ENCODE results near the gene ULBP1.
"Not testable (repeated sequence)": the region's sequence is repeated elsewhere in the genome, so short reads cannot be mapped to it uniquely, and the experiment has no call there.

Gene ULBP1

DNA sequence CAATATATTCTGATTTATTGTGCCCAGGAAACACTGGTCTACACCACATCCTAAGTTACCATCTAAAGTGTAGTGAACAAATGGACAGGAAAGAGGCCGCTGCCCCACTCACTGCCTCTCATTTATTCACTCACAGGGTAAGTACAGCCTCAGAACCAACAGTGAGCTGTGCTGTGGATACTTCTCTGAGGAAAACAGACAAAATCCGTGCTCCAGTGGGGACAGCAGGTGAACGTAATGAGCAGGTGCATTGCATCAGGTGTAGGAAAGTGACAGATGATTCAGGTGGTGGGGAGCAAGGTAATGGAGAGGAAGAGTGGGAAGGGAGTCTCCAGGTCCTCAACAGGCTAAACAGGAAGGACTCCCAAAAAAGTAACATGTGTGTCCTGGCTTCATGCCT, 30.3 kb upstream of the ULBP1 start:
- no peak overlapping the region for H3K4me3 ChIP-seq (replicated peaks; ENCODE audit: low read depth, low read length)
- TF ChIP-seq, protein P1, sequence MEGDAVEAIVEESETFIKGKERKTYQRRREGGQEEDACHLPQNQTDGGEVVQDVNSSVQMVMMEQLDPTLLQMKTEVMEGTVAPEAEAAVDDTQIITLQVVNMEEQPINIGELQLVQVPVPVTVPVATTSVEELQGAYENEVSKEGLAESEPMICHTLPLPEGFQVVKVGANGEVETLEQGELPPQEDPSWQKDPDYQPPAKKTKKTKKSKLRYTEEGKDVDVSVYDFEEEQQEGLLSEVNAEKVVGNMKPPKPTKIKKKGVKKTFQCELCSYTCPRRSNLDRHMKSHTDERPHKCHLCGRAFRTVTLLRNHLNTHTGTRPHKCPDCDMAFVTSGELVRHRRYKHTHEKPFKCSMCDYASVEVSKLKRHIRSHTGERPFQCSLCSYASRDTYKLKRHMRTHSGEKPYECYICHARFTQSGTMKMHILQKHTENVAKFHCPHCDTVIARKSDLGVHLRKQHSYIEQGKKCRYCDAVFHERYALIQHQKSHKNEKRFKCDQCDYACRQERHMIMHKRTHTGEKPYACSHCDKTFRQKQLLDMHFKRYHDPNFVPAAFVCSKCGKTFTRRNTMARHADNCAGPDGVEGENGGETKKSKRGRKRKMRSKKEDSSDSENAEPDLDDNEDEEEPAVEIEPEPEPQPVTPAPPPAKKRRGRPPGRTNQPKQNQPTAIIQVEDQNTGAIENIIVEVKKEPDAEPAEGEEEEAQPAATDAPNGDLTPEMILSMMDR (IDR thresholded peaks at IDR 0.05; ENCODE audit: low read depth, low read length, missing control alignments): no peak
- DNase-seq (ENCODE audit: extremely low read depth, low read depth): no peak

DNA sequence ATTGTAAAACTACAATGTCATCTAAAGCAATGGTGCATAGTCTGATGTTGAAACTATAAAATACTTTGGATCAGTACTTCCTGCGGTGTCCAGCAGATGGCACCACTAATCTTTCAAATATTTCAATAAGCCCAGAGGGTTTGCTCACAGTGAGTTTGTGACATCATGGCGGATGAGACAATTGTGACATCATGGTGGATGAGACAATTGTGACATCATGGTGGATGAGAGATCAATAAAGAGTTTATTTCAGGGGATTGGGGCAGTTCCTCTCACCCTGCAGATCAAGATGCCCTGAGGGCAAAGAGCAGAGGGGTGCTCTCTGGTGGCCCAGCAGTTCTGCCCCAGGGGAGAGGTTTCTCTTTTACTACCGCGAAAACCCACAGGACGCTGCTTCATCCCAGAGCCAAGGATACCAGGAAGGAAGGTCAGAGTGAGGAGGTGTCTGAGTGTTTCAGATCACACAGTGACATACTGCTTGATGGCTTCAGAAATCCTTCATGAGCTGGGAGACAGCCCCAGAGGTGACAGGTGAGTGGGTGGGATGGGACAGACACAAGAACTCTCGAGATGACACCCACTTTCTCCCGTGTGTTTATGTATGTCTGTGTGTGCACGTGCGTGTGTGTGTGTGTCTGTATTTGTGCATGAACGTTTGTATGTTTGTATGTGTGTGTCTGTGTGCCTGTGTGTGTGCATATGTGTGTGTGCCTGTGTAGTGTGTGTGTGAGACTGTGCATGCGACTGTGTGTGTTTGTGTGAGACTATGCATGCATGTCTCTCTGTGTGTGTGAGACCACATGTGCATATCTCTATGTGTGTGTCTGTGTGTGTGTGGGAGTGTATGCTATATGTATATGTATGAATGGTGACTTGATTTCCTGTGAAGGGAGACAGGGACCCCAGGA, 29.2 kb upstream of the ULBP1 start:
- TF ChIP-seq, protein P1 (IDR thresholded peaks at IDR 0.05; ENCODE audit: low read depth, low read length, missing control alignments): peak; percentile 64
- peak; percentile 45 for DNase-seq (ENCODE audit: extremely low read depth, low read depth)
- H3K4me3 ChIP-seq (replicated peaks; ENCODE audit: low read depth, low read length): no peak overlapping the region

DNA sequence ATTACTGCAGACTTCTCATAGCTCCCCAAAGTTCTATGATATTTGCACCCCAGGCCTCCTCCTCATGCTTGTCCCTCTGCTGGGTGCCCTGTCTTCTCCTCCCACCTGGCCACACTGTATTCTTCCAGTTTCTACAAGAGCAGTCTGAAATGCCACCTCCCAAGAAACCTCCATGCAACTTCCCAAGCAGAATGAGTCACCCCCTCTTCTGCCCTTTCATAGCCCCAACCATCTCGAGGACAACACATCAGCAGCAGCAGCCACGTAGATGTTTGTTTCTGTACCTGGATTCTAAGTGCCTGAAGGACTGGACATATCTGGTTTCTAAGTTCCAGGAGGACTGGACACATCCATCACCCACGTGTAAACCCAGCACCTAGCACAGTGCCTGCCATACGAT, 28.5 kb upstream of the ULBP1 start:
- no peak overlapping the region for H3K4me3 ChIP-seq (replicated peaks; ENCODE audit: low read depth, low read length)
- TF ChIP-seq, protein P1 (IDR thresholded peaks at IDR 0.05; ENCODE audit: low read depth, low read length, missing control alignments): no peak
- no peak for DNase-seq (ENCODE audit: extremely low read depth, low read depth)

DNA sequence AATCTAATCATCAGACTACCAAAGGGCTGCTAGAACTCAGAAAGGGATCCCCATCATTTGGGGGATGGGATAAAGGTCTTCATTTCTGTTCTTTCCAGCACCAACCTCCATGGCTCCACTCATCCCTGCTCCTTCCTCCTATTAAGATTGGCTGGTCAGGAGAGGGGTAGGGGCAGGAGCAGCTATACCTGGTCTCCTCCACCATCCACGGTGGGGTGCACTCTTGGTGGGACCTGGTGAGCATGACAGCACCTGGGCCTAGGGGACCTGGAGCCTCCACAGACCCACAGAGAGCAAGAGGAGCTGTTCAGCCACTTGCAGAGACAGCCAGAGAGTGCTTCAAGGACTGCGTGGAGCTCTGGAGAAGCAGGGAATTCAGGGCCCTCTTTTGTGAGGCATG, 28.1 kb upstream of the ULBP1 start:
- TF ChIP-seq, protein P1 (IDR thresholded peaks at IDR 0.05; ENCODE audit: low read depth, low read length, missing control alignments): no peak
- no peak for DNase-seq (ENCODE audit: extremely low read depth, low read depth)

DNA sequence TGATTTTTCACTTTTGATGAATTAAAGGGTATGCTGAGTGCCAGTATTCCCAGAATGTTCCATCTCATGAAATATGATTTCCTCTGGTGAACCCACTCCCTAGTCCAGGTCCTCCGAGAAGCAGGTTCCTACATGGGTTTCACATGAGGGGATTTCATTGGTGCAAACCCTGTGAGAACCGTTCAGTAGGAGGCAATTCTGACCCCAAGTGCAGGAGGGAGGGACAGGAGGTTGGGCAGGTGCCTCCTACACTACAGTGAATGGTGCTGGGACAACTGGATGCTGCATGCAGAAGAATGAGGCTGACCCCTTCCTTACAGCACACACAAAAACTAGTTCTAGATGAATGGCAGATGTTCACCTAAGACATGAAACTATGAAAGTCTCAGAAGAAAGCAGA, 27.0 kb upstream of the ULBP1 start:
- no peak for DNase-seq (ENCODE audit: extremely low read depth, low read depth)
- no peak overlapping the region for H3K4me3 ChIP-seq (replicated peaks; ENCODE audit: low read depth, low read length)
- TF ChIP-seq, protein P1 (IDR thresholded peaks at IDR 0.05; ENCODE audit: low read depth, low read length, missing control alignments): no peak

More for the DNA sequence above, 28.1 kb upstream of the ULBP1 start:
- H3K4me3 ChIP-seq (replicated peaks; ENCODE audit: low read depth, low read length): no peak overlapping the region

DNA sequence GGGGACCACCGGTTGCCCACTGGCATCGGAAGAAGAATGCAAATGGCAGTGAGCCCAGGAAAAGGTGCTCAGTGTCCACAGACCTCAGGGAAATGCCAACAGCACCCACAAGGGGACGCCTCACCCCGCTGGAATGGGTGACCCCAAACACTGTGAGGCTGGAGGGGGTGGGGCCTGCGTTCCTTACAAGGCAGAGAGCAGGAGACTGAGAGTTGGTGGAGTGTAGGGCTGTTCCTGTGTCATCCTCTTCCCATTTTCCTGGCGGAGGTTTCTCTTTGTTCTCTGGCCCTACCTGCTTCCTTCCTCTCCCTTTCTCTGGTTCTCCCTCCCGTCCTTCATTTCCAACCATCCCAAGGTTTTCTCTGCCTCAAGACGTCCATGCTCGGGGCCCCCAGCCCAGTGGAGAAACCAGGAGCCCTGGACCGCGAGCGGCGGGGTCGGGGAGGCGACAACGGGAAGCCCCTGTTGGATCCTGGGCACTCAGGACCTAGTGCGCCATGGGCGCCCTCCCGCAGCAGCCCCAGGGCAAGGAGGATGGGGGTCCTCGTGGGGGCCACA, 25.7 kb upstream of the ULBP1 start:
- H3K4me3 ChIP-seq (replicated peaks; ENCODE audit: low read depth, low read length): peak overlapping the region; percentile 45
- TF ChIP-seq, protein P1 (IDR thresholded peaks at IDR 0.05; ENCODE audit: low read depth, low read length, missing control alignments): peak; percentile 20

More for the DNA sequence above, 25.7 kb upstream of the ULBP1 start:
- DNase-seq (ENCODE audit: extremely low read depth, low read depth): not testable (repeated sequence)

Data from HFF-Myc (cell line).